Tibial nerve (tissue), 4 donors: Measurements from ENCODE around the gene PCDHGB1. TPM values are rescaled to one million over a fixed set of nuclear protein-coding genes. Genes with fewer than 3 reads are reported as not detected.
"Not testable (repeated sequence)": the region's sequence is repeated elsewhere in the genome, so short reads cannot be mapped to it uniquely, and the experiment has no call there.

ENCODE experiments used
- DNase-seq, 2 donors: peaks; one replicate each; pipeline ENCODE4 v3.0.0-alpha.2; 2019; ENCODE audit warnings: low spot score in 2 of 2
- H3K27ac ChIP-seq, 4 donors: fragments of 200-600 bp; sonication (generic) in 3 of 4; one replicate each; pipeline ENCODE4 v1.5.1; 2017 to 2019; ENCODE audit warnings: mild to moderate bottlenecking in 1 of 4
- H3K27me3 ChIP-seq, 2 donors: fragments of 200-600 bp; sonication (generic) in 1 of 2; one replicate each; pipeline versions ENCODE4 v1.5.1 to v1.6.0; 2017 to 2019
- H3K36me3 ChIP-seq, 3 donors: fragments of 200-600 bp; sonication (generic); one replicate each; pipeline ENCODE4 v1.5.1; 2018 to 2019
- H3K4me1 ChIP-seq, 4 donors: fragments of 200-600 bp; sonication (generic) in 3 of 4; one replicate each; pipeline ENCODE4 v1.5.1; 2017 to 2019
- H3K4me3 ChIP-seq, 4 donors: fragments of 200-600 bp; sonication (generic) in 3 of 4; one replicate each; pipeline ENCODE4 v1.5.1; 2017 to 2019; ENCODE audit warnings: mild to moderate bottlenecking in 1 of 4, moderate library complexity in 1 of 4
- H3K9me3 ChIP-seq, 4 donors: fragments of 200-600 bp; sonication (generic) in 3 of 4; one replicate each; pipeline ENCODE4 v1.5.1; 2017 to 2019
- EP300 ChIP-seq, 2 donors: sonication (generic); formaldehyde crosslinking; IDR thresholded peaks; one replicate each; pipeline ENCODE4 v1.6.1; 2017; ENCODE audit warnings: antibody characterized with exemption in 2 of 2, mild to moderate bottlenecking in 1 of 2
- POLR2A ChIP-seq, 2 donors: fragments of 450-650 bp; IDR thresholded peaks; one replicate each; pipeline ENCODE4 v1.6.1; 2017; ENCODE audit warnings: antibody characterized with exemption in 2 of 2, mild to moderate bottlenecking in 2 of 2, moderate library complexity in 2 of 2
- WGBS, 2 donors: methylation state at CpG; one replicate each; pipeline ENCODE4 v1.1.5; 2018; 5-methylcytosine and 5-hydroxymethylcytosine counted together
- total RNA-seq, 4 donors: library from RNA; depleted of rRNA; stranded (reverse); fragments of >200 nt; gene quantifications; one replicate each; pipeline ENCODE4 v1.1.0, GENCODE V29; 2016
- TF ChIP-seq, protein P1 (sequence below), 5 experiments: fragments of 200-600 bp in 3 of 5; fragments of 450-650 bp in 2 of 5; sonication (generic) in 3 of 5; IDR thresholded peaks; one replicate each; pipeline ENCODE4 v1.5.1; 2016 to 2019; ENCODE audit warnings: antibody characterized with exemption in 5 of 5, mild to moderate bottlenecking in 3 of 5, moderate library complexity in 2 of 5

Gene PCDHGB1
- total RNA-seq, 4 donors from 2014 or later: 4.3 to 8.4 (median 6.8) TPM

- no peak for DNase-seq
- TF ChIP-seq EP300 (IDR thresholded peaks at IDR 0.05): no peak
- TF ChIP-seq, protein P1, sequence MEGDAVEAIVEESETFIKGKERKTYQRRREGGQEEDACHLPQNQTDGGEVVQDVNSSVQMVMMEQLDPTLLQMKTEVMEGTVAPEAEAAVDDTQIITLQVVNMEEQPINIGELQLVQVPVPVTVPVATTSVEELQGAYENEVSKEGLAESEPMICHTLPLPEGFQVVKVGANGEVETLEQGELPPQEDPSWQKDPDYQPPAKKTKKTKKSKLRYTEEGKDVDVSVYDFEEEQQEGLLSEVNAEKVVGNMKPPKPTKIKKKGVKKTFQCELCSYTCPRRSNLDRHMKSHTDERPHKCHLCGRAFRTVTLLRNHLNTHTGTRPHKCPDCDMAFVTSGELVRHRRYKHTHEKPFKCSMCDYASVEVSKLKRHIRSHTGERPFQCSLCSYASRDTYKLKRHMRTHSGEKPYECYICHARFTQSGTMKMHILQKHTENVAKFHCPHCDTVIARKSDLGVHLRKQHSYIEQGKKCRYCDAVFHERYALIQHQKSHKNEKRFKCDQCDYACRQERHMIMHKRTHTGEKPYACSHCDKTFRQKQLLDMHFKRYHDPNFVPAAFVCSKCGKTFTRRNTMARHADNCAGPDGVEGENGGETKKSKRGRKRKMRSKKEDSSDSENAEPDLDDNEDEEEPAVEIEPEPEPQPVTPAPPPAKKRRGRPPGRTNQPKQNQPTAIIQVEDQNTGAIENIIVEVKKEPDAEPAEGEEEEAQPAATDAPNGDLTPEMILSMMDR (IDR thresholded peaks at IDR 0.05): no peak
- no peak for TF ChIP-seq POLR2A (IDR thresholded peaks at IDR 0.05)
Observed at GRCh38 chr5:141382469-141383294, 32.8 kb downstream of the PCDHGB1 start, which contains the start of gene PCDHGA7. Gene PCDHGA7 (plus strand): TSS chr5:141382742. CDS start chr5:141382900, 158 bp downstream.

DNA sequence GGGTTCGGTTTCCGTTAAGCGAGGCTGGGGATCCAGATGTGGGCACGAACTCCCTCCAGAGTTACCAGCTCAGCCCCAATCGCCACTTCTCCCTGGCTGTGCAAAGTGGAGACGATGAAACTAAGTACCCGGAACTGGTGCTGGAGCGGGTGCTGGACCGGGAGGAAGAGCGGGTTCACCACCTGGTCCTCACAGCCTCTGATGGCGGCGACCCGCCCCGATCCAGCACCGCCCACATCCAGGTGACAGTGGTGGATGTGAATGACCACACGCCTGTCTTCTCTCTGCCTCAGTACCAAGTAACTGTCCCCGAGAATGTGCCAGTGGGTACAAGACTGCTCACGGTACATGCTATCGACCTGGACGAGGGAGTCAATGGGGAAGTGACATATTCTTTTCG is 33.4 kb downstream of the PCDHGB1 start:
- Histone ChIP-seq H3K4me3 (no peak overlapping the region), H3K9me3 (peaks cover 0 to 97% (median 46%) of the 10 kb centered on the region in 4 donors), H3K36me3 (peaks cover 0 to 40% (median 0%) of the 10 kb centered on the region in 3 donors), H3K27me3 (no peaks in the 10 kb centered on the region), H3K27ac (no peak overlapping the region), H3K4me1 (no peaks in the 10 kb centered on the region)
- DNase-seq: no peak
- 37 to 48% methylated on average over 21 of the region's 21 CpGs for WGBS, 2 donors
- TF ChIP-seq EP300 (IDR thresholded peaks at IDR 0.05) (no peak), POLR2A (IDR thresholded peaks at IDR 0.05) (no peak)
- TF ChIP-seq, protein P1 (IDR thresholded peaks at IDR 0.05): no peak

More at GRCh38 chr5:141382469-141383294, 32.8 kb downstream of the PCDHGB1 start, which contains the start of gene PCDHGA7:
- peaks cover 0 to 40% (median 0%) of the 10 kb centered on the region in 3 donors for H3K36me3 ChIP-seq
- peaks cover 0 to 100% (median 48%) of the 10 kb centered on the region in 4 donors for H3K9me3 ChIP-seq
- H3K4me1 ChIP-seq: no peaks in the 10 kb centered on the region
- no peaks in the 10 kb centered on the region for H3K27me3 ChIP-seq
- H3K27ac ChIP-seq: no peak within 1 kb of the TSS
- H3K4me3 ChIP-seq: peak within 1 kb of the TSS in 1 of 4 donors; percentile 21
- WGBS, 2 donors: 19 to 20% methylated on average over 32 to 36 of the region's 37 CpGs

DNA sequence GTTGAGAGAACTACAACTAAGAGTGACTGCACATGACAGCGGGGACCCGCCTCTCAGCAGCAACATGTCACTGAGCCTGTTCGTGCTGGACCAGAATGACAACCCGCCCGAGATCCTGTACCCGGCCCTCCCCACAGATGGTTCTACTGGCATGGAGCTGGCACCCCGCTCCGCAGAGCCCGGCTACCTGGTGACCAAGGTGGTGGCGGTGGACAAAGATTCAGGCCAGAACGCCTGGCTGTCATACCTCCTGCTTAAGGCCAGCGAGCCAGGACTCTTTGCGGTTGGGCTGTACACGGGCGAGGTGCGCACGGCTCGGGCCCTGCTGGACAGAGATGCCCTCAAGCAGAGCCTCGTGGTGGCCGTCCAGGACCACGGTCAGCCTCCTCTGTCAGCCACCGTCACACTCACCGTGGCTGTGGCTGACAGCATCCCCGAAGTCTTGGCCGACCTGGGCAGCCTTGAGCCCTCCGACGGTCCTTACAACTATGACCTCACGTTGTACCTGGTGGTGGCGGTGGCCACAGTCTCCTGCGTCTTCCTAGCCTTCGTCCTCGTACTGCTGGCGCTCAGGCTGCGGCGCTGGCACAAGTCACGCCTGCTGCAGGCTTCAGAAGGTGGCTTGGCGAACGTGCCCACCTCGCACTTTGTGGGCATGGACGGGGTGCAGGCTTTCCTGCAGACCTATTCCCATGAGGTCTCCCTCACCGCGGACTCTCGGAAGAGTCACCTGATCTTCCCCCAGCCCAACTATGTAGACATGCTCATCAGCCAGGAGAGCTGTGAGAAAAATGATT is 34.8 kb downstream of the PCDHGB1 start:
- Histone ChIP-seq H3K36me3 (peaks cover 0 to 45% (median 0%) of the 10 kb centered on the region in 3 donors), H3K4me3 (no peak overlapping the region), H3K4me1 (no peaks in the 10 kb centered on the region), H3K27ac (no peak overlapping the region), H3K9me3 (peaks cover 0 to 97% (median 48%) of the 10 kb centered on the region in 4 donors), H3K27me3 (no peaks in the 10 kb centered on the region)
- TF ChIP-seq, protein P1 (IDR thresholded peaks at IDR 0.05): no peak
- TF ChIP-seq EP300 (IDR thresholded peaks at IDR 0.05): no peak
- no peak for TF ChIP-seq POLR2A (IDR thresholded peaks at IDR 0.05)
- no peak for DNase-seq
- WGBS, 2 donors: 47 to 58% methylated on average over 34 to 37 of the region's 43 CpGs

DNA sequence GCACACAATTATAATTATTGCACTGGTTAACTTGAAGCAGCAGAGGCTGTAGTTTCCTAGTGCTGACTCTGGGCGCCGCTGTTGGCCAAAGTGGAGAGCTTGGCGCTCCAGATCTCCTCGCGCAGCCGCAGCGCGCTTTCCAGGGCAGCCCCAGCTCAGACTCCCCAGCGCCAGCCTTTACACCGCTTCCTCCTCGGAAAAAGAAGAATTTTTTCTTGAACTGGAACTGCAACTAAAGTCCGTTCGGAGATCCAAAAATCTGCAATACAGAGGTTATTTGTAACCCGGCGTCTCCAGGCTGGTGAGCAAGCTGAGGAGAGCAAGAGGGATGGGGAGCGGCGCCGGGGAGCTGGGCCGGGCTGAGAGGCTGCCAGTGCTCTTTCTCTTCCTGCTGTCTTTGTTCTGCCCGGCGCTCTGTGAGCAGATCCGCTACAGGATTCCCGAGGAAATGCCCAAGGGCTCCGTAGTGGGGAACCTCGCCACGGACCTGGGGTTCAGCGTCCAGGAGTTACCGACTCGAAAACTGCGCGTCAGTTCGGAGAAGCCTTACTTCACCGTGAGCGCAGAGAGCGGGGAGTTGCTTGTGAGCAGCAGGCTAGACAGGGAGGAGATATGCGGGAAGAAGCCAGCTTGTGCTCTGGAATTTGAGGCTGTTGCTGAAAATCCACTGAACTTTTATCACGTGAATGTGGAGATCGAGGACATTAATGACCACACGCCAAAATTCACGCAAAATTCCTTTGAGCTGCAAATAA is 37.8 kb downstream of the PCDHGB1 start, which contains the start of gene PCDHGB4:
TSS of gene PCDHGB4 (plus strand) at position 142 of the 755 bp plus-strand sequence. CDS start at position 329, 187 bp downstream.
- TF ChIP-seq, protein P1 (IDR thresholded peaks at IDR 0.05): peak in 2 of 5 experiments; percentile 17 to 29
- not testable (repeated sequence) for H3K4me3 ChIP-seq, H3K27me3 ChIP-seq, H3K27ac ChIP-seq, DNase-seq, H3K4me1 ChIP-seq
- peaks cover 3 to 97% (median 50%) of the 10 kb centered on the region in 4 donors for H3K9me3 ChIP-seq
- H3K36me3 ChIP-seq: peaks cover 0 to 48% (median 0%) of the 10 kb centered on the region in 3 donors
- WGBS, 2 donors: 10 to 11% methylated on average over 23 to 24 of the region's 40 CpGs
